OCI-LY1 (cell line): ENCODE results near the gene SIRT3.

Experiments used
- CTCF ChIP-seq: fragments of 200-600 bp; sonication (generic), shearing (Covaris generic); IDR thresholded peaks from 2 replicates; pipeline ENCODE4 v1.5.1; 2017; ENCODE audit warnings: mild to moderate bottlenecking, antibody characterized with exemption, low read length, moderate library complexity, mixed read lengths
- EZH2 ChIP-seq: fragments of 200-600 bp; sonication (generic), shearing (Covaris generic); IDR thresholded peaks from 2 replicates; pipeline ENCODE4 v1.8.0; 2017; ENCODE audit warnings: borderline replicate concordance, mixed run types, mild to moderate bottlenecking, antibody characterized with exemption, low read length, moderate library complexity, mixed read lengths

GRCh38 chr11:256952-257737 lies 21.0 kb upstream of the SIRT3 start:
- TF ChIP-seq CTCF (no peak), EZH2 (no peak)
